ENCODE data around the gene MAP1S. TPM values are rescaled to one million over a fixed set of nuclear protein-coding genes. Genes with fewer than 3 reads are reported as not detected.
A peak's percentile ranks its signal among the peaks of the same experiment; 100 is the strongest.

The MAP1S gene, protein sequence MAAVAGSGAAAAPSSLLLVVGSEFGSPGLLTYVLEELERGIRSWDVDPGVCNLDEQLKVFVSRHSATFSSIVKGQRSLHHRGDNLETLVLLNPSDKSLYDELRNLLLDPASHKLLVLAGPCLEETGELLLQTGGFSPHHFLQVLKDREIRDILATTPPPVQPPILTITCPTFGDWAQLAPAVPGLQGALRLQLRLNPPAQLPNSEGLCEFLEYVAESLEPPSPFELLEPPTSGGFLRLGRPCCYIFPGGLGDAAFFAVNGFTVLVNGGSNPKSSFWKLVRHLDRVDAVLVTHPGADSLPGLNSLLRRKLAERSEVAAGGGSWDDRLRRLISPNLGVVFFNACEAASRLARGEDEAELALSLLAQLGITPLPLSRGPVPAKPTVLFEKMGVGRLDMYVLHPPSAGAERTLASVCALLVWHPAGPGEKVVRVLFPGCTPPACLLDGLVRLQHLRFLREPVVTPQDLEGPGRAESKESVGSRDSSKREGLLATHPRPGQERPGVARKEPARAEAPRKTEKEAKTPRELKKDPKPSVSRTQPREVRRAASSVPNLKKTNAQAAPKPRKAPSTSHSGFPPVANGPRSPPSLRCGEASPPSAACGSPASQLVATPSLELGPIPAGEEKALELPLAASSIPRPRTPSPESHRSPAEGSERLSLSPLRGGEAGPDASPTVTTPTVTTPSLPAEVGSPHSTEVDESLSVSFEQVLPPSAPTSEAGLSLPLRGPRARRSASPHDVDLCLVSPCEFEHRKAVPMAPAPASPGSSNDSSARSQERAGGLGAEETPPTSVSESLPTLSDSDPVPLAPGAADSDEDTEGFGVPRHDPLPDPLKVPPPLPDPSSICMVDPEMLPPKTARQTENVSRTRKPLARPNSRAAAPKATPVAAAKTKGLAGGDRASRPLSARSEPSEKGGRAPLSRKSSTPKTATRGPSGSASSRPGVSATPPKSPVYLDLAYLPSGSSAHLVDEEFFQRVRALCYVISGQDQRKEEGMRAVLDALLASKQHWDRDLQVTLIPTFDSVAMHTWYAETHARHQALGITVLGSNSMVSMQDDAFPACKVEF
- 92.3 TPM for total RNA-seq

DNA sequence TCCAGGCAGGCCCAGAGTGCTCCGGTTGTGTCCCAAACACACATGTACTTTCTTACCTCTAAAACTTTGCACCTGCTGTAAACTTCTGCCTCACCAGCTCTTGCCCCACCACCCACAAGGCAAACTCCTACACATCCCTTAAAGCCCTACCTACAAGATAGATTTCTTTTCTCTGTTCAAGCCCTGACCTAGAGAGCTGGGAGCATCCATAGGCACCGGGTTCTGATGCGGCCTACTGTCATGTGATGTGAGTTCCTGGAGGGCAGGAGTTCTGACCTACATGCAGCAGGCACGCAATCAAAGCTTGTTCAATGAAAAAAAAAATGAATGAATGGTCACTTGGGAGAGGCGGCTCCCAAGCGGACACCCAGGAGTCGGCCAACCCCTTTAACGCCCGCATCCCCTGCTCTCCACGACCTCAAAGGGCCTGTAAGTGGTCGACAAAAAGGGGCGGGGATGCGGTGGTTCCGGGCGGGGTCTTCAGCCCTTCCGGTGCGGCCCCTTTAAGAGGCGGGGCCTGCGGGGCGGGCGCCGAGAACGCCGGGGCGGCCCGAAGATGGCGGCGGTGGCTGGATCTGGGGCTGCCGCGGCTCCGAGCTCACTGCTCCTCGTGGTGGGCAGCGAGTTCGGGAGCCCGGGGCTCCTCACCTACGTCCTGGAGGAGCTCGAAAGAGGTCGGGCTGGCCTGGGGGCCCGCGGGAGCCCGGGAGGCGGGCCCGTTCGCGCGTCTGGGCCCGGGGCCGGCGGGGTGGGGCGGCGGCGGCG, at the start of gene MAP1S:
Gene MAP1S, plus strand, starts transcription at position 534 of the 765 bp plus-strand sequence. Its CDS starts 23 bp downstream, at position 557.
- peak; percentile 26 for DNase-seq (ENCODE audit: low spot score)

DNA sequence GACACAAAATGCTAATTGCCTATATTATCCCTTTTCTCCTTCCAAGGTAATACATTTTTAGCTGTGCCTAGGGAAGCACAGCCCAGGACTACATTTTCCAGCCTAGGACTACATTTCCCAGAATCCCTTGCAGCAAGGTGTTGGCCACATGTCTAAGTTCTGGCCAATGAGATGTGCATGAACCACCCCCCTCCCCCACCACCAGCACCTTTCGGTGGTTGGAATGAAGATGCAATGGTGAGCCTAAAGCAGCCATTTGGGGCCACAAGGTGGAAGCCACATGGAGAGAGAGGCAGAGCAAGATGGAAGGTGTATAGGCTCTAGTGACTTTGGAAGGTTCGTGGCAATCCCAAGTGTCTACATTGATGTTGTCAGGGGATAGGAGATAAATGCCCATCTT, 47.4 kb upstream of the MAP1S start:
- DNase-seq (ENCODE audit: low spot score), result no peak

DNA sequence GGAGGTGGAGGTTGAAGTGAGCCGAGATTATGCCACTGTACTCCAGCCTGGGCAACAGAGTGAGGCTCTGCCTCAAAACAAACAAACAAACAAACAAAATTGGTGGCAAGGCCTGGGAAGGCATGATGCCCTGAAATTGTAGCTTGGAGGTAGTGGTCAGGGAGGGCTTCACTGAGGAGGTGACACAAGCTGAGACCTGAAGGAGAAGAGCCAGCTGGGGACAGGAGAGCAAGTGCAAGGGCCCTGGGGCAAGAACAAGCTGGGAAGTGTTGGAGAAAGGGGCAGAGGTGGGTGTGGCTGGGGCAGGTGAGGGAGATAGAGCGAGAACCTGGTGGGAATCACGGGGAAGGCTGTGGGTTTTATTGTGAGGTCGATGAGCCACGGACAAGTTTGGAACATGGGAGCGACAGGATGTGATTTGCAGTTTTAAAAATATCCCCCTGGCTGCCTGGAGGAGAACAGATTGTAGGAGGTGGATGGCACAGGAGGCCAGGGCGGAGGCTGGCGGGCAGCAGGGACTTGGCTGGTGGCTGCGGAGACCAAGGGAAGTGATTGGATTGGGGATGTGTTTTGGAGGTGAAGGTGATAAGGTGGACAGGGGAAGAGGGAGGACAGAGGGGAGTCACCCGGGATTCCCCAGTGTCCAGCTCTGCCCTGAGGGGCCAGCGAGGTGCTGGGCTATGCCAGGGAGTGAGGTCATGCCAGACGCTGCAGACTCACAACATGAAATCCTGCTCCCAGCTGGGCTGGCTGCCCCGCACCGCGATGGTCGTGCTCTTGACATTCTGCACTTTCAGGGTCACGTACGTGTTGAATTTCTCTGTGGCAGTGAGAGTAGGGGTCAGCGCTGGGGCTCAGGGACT, 45.1 kb upstream of the MAP1S start:
- DNase-seq (ENCODE audit: low spot score), result no peak

DNA sequence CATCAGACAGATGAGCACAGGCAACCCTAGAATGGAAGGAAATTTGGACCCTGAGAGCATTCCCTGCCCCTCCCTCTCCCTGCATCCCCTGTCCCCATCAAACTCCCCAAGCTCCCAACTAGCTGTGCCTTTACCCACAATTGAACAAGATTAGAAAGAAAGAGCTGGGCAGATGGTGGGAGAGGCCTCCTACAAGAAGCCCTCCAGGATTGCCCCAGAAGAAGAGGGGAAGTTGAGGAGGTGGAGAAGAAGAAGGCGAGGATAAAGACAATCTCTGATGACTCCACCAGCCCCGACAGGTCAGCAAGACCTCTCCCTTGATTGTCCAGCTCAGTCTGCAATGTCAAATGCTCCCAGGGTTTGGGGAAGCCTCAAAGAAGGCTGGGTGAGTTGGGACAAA, 43.0 kb upstream of the MAP1S start:
- DNase-seq (ENCODE audit: low spot score), result no peak

DNA sequence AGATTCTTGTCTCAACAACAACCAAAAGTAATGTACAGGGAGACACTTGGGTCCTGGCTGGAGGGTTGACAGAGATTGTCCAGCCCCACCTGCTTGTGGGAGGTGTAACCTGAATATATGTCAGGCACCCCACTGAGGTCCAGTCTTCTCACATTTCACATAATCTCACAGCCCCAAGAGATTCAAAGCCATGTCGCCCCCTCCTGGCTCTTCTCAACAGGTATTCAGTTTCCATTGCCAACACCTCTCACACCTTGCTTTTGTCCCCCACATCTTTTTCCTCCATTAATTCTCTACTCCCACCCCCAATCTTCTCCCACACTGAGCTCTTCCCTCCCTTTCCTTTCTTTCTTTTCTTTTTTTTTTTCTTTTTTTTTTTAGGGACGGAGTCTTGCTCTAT, 42.3 kb upstream of the MAP1S start:
- no peak for DNase-seq (ENCODE audit: low spot score)

DNA sequence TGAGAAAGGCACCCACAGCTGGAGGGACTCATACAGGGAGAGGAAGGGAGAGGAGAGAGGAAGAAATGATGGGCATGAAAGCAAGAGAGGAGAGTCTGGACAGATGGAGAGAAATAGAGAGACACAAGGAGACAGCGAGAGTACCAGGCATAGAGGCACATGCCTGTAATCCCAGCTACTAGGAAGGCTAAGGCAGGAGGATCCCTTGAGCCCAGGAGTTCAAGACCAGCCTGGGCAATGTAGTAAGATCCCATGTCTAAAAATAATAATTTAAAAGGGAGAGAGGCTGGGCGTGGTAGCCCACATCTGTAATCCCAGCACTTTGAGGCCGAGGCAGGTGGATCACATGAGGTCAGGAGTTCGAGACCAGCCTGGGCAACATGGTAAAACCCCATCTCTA, 40.4 kb upstream of the MAP1S start:
- DNase-seq (ENCODE audit: low spot score), result no peak

DNA sequence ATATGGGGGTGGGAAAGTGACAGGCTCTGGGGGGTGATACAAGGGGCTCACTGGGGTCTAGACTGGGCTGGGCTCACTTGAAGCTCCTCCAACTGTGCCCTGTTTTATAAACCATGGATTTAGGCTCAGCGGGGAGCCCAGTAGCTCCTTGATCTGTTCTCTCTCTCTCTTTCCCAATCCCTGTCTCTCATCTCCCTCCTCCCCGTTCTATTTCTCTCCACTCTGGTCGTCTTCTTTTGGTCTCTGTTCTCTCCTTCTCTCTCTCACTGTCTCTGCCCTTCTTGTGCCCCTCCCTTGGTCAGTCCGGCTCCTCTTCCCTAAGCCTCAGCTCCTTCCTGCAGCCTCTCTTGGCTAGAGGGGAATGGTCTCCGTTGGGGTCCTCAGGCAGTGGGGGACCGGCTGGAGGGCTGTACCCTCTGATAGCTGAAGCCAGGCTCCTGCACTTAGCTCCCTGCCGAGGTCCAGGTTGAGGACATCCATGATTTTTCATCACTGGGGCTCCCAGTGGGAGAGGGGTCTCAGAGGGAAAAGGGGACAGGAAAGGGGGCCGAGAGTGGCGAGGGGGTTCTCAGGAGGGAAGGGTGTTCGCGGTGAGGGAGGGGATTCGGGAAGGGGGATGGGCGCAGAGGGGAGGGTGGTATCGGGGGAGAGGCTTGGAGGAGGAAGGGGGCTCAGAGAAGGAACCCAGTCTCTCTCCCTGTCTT, 39.6 kb upstream of the MAP1S start:
- no peak for DNase-seq (ENCODE audit: low spot score)

DNA sequence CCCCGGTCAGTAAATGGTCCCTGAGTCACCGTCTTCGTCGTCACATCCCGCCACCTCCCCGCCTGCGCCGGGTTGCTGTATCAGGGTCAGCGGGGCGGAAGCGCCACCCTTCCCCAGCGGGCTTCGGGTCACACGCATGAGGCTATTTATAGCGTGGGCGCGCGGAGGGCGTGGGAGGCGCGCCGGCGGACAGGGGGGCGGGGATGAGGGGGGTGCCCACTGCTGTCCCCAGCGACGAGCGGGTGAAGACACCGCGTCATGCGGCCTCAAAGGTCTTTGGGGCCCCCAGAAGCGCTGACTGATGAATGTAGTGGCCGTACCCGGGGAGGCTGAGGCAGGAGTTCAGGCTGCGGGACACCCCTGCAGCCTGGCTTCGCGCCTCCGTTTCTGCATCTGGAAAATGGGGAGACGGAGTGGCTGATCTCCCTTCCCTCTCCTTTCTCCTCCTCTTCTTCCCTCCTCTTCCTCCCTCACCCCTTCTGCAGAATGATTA, 39.0 kb upstream of the MAP1S start:
- DNase-seq (ENCODE audit: low spot score), result peak; percentile 52

DNA sequence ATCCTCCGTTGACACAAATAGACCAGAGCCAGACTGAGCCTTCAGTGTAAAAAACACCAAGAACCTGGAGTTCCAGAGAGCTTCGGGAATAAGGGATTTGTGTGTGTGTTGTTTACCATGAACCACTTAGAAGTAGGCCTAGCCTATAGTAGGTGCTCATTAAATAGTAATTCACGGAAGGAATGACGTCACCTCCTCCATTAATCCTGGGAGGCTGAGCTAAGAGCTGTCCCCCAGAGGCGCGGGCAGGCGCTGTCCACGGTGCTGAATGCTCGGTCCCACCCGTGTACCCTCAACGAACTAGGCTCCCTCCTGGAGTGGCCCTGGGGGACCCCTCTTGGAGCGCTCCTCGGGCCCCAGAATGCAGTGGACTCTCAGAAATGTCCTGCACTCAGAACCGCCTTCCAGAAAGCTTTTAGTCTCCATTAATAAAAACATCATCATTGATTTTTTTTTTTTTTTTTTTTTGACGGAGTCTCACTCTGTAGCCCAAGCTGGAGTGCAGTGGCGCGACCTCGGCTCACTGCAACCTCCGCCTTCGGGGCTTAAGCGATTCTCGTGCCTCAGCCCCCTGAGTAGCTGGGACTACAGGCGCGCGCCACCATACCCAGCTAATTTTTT, 37.7 kb upstream of the MAP1S start:
- peak; percentile 29 for DNase-seq (ENCODE audit: low spot score)

DNA sequence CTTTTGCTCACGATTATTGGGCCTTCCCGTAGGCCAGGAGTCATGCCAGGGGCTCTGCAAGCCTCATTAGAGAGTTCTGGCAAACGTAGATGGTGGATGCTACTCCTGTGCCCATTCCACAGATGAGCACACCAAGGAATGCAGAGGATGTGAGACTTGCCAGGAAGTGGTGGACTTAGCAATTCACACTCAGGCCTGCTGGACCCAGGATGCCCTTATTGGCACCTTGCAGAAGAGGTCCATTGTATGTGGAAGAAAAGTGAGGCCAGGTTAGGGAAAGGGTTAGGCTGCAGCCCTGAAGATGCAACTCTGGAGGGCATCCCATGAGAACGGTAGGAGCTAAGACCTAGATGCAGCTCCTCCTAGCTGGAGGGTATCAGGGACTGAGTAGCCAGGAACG, 37.0 kb upstream of the MAP1S start:
- no peak for DNase-seq (ENCODE audit: low spot score)

DNA sequence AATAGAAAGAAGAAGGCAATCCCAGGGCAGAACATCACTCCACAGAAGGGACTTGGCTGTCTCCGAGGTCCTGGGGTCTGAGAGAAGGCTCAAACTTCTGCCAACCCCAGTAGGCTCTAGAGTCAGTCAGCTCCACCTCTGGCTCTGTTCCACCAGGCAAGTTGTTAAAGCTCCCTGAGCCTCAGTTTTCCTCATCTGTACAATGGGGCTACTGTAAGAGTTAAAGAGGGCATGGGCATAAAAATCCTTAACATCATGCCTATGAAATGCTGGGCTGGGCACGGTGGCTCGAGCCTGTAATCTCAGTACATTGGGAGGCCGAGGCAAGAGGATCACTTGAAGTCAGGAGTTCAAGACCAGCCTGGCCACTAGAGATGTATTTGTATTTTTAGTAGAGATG, 36.2 kb upstream of the MAP1S start:
- no peak for DNase-seq (ENCODE audit: low spot score)

DNA sequence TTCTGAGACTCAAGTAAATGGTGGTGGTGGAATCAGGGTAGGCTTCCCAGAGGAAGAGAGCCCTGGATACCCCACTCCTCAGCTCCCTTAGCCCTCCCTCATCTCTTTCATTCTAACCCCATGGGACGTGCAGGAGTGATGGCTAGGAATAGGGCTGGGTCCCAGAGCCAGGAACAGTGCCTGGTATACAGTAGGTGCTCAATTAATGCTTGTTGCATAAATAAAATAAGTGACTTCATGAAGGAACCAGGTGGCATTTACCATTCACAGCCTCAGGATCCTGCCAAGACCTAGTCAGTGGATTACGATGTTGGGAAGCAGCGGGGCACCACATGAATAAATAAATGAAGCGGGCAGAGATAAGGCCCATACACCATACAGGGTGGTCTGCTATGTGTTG, 35.0 kb upstream of the MAP1S start:
- no peak for DNase-seq (ENCODE audit: low spot score)

DNA sequence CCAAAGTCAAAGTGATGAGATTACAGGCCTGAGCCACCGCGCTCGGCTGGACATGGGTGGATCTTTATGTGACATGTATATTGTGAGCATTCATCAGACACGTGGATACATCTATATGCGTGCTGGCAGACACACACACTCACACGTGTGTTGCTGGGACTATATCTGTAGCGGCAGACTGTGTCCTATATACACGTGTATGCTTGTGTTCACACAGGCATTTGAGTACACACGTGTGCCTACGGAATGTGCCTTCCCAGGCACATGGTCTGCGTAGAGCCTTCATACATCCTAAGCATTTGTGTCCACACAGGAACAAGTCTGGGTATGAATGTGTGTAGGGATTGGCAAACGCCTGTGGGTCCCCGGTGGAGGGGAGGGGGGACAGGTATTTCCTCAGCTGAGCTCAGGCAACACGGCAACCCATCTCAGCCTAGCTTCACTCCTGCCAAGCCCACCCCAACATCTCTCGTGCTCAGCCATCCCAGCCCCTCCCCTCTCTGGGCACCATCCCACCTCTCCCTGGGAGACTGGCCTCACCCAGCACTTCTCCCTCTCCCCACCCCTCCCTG, 33.7 kb upstream of the MAP1S start:
- DNase-seq (ENCODE audit: low spot score), result no peak

DNA sequence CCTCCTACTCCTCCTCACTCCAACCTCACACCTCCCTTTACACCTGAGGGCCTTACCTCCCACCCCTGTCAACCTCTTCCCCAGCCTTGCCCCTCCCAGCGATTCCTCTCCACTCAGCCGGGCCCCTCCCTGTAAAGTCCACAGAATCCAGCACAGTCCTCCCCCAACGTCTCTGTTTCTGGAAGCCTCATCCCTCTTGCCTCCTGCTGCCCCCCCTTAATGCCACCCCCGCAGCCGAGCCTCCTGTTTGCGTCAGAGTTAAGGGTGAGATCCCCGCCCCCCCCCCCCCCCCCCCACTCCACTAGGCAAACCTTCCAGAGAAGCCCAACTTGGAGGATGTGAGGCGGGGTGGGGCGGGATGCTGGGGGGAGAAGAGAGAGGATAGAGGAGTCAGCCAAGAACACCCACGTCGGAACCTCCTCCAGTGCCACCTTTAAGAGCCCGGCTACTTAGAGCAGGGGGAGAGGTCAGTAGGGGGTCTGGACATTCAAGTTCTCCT, 33.2 kb upstream of the MAP1S start:
- no peak for DNase-seq (ENCODE audit: low spot score)

DNA sequence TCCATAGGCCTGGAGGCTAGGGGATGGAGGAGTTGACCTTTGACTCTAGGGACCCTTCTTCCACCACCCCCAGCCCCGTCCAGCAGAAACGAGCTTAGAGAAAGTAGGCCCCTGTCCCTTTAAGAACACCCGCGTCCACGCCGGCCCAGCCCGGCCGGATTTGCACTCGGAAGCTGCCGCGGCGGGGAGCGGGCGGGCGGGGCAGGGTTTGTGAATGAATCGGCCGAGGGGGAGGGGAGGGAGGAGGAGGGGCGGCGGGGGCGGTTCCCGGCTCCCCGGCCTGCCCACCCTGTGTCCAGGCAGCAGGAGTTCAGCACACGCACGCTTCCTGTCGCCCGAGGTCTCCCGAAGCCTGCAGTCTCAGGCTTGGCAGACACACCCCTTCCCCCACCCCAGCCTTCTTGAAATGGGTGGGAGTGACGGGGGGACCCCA, 32.7 kb upstream of the MAP1S start:
- no peak for DNase-seq (ENCODE audit: low spot score)

DNA sequence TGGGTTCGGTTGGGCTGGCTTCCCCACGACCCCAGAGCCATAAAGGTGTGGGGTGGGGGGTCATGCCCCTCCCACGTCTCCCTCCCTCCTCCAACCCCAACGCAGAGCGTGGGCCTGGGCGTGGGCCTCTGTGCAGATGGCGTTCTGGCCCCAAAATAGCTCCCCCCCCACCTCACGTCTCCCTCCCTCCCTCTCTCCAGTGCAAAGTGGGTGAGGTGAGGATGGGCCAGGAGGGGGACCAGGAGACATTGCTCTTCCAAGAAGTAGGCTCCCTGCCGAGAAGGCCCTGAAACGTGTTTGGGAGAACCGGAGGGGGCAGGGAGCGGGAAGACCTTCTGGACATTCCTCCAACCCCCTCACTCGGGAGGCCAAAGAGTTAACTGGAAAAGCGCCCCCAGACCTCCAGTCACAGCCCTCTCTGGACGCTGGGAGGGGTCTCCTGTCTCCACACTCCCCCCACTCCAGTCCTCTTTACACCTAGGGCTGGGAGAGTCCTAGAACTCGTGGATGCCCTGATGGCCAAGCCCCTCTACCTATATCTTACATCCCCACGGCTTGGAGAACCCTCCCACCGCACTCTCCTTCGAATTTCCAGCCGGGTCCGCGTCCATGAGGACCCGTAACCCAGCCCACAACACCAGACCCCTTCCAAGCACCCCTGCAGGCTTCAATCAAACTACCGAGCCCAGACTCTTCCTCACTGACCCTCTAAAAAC, 32.0 kb upstream of the MAP1S start:
- DNase-seq (ENCODE audit: low spot score), result no peak

DNA sequence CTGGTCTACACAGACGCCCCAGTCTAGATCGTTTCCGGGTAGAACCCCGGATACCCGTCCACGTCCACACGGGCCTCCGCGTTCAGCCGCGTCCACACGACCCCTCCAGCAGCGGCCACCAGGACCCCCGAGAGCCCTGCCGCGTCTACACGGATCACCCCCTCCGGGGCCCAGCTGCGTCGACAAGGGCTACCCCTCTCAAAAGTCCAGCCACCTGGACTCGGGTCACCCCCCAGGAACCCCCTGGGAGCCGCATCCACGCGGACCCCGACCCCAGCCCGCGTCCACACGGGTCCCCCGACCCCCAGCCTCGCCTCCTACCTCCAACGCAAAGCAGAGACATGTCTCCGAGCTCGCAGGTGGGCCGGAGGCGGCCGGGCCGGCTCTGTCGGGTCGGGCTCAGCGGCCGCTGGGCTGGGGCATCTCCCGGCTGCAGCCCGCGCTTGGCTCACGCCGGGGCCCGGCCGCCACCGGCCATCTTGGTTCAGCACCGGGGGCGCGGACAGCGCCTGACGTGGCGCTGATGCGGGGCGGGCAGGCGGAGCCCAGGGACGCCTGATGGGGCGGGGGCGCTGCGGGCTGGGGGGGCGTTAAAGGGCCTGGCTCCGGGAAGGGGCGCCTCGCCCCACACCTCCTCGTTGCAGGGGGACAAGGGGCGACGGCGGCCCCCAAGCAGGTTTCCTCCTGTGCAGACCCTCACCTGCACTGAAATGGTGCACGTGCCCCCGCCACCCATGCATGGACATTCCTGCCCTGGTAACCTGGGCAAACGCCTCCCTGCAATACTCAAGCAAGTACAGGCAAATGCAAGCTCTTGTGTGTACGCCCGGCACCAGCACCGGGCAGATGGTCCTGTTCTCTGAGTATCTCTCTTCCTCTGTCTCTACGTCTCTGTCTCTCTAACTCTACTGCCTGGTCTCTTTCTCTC, 31.2 kb upstream of the MAP1S start, which contains the start of gene UNC13A:
Gene UNC13A, minus strand, starts transcription at position 498 of the 928 bp plus-strand sequence. Its CDS starts 155 bp downstream, at position 343.
- DNase-seq (ENCODE audit: low spot score), result peak; percentile 30
